T-helper 9 cell (primary cell): ENCODE measurements around the gene NENF.
"Not testable (repeated sequence)": the region's sequence is repeated elsewhere in the genome, so short reads cannot be mapped to it uniquely, and the experiment has no call there.

ENCODE experiments used
- DNase-seq: peaks from one replicate; pipeline ENCODE4 v3.0.0-alpha.2; 2020

NENF gene

DNA sequence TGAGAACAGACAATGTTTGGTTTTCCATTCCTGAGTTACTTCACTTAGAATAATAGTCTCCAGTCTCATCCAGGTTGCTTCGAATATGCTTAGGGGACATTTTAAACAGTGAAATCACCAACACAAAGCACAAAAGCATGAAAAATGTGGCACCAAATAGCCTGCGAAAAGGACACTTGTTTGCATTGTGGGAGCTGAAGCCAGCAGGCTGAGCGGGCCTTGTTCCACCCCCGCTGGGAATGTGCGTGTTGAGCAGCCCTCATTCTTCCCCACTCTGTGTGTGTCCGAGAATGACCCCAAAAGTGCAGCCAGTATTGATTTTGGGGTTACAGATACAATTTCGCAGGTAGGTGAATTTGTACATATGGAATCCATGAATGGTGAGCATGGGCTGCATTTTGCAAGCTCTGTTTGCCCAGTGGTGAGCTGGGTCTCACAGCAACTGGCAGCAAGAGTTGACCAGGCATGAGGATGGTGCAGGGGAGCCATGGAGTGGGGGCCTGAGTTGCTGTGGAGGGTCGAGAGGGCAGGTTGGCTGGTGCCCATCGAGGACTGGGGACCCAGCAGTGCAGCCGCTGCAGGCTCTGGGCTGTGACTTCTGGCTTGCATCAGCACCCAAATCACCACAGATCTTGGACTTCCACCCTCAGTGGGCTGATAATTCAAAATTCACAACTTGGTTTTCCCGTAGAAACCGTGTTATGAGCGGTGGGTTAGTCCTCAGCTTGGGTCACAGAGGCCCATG, 29.4 kb downstream of the NENF start:
- DNase-seq: no peak

DNA sequence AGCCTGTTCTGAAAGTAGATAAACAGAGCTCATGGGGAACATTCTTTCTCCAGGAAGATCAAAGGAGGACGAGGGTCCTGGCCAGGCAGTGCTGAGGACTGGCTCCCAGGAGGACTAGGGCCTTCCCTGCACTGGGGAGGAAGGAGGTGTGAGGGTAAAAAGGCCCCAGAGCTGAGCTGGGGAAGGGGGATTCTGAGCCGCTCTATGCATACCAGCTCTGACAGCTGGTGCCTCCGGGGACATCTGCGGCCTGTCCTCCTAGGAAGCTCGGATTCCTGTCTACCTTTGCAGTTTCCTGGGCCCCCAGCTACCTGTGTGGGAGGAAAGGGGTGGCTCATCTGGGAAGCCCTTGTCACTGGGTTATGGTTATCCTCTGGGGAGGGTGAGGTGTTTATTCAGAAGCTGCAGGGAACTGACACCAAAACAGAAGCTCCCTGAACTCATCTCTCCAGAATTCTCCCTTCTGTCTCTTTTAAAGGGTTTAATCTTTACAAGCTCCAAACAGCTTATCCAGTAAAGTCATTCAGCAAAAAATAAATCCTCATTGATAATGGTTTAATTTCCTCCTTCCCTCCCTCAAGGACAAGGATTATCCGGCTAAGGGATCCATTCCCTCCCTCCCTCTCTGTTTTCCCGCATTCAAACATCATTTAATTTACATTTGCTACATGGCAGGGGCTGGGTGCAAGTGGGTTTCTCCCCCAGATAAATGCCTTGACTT, 31.0 kb downstream of the NENF start:
- no peak for DNase-seq

- DNase-seq: no peak
These were observed 32.6 kb downstream of the NENF start for GRCh38 chr1:212465311-212465710.

GRCh38 chr1:212466437-212466836, 33.7 kb downstream of the NENF start:
- DNase-seq: no peak

DNA sequence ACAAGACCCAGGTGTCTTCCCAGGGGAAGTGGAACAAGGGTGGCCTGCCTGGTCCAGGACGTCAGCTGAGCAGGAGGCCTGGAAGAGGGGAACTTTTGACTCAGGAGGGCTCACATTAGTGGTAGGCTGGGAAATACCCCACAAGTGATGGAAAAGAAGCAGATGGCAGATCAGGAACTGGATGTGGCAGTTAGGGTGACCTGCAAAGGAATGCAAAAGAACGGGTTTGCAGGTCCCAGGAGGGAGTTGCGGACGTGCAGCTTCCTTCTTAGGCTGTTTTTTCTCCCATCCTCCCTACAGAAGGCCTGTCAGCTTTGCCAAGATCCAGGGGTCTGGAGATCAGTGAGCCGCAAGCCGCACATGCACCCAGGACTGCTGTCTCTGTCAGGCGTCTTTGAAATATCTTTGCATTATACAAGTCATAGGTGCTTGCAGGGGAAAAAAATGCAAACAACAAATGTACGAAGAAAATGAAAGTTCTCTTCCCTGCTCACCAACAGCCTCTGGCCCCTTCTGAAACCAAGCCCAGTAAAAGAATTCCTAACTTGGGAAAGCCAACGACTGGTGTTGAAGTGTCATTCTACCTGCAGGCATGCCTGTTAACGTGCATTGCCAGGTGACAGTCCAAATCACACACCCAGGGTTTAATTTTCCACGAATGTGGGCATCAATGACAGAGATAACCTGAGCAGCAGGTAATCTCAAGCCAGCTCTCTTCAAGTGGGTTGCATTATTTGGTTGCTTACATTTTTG, 34.4 kb downstream of the NENF start:
- no peak for DNase-seq

- DNase-seq: no peak
These were observed 35.2 kb downstream of the NENF start for GRCh38 chr1:212467843-212468482.

- no peak for DNase-seq
These were observed 37.3 kb downstream of the NENF start for GRCh38 chr1:212470059-212470458.

DNA sequence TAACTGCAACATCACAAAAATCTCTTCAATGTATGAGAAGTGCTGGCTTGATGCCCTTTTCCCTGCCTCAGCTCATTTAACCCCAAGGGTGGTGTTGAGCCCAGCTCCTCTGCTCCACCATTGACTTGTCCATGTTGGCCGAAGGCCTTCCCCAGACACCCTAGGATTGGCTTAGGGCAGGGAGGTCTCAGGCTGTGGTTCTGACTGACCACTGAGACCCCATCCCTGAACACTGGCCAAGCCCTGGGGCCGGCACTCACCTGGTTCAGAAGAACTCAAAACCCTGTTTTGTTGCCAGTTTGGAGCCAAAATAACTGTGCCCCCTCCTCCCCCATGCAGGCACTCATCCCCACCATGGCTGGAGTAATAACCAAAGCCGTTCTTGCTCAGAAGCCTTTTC, 38.6 kb downstream of the NENF start:
- no peak for DNase-seq

GRCh38 chr1:212471891-212472675, 39.4 kb downstream of the NENF start:
- no peak for DNase-seq

- no peak for DNase-seq
These were observed 41.0 kb downstream of the NENF start for GRCh38 chr1:212473729-212474128.

GRCh38 chr1:212475151-212475550, 42.4 kb downstream of the NENF start:
- DNase-seq: no peak

DNA sequence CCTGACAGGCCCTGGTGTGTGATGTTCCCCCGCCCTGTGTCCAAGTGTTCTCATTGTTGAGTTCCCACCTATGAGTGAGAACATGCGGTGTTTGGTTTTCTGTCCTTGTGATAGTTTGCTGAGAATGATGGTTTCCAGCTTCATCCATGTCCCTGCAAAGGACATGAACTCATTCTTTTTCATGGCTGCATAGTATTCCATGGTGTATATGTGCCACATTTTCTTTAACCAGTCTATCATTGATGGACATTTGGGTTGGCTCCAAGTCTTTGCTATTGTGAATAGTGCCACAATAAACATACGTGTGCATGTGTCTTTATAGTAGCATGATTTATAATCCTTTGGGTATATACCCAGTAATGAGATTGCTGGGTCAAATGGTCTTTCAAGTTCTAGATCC, 43.1 kb downstream of the NENF start:
- not testable (repeated sequence) for DNase-seq

DNA sequence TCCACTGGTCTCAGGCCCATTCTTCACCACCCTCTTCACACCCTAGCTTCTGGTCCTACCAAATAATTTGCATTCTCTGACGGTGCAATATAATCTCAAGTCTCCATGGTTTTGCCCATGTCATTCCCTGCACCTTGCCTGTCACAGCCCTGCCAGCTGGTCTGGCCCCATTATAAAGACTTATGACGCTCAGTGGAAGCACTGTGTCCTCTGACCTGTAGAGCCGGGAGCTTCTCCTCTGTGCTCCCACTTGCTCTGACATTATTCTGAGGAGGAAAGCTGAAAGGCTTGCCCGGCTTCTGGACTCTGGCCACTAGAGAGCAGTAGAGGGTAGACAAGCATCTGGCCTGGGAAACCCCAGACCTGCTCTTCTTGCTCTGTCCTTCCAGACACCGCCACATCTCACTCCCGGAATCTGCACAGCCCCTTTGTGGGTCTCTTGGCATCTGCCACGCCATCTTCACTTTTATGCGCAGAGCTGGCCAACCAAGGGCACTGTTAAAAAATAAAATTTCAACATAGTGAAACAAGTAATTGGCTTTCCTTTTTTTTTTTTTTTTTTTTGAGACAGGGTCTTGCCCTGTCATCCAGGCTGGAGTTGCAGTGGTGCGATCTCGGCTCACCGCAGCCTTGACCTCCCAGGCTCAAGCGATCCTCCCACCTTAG, 44.4 kb downstream of the NENF start:
- peak; percentile 53 for DNase-seq

DNA sequence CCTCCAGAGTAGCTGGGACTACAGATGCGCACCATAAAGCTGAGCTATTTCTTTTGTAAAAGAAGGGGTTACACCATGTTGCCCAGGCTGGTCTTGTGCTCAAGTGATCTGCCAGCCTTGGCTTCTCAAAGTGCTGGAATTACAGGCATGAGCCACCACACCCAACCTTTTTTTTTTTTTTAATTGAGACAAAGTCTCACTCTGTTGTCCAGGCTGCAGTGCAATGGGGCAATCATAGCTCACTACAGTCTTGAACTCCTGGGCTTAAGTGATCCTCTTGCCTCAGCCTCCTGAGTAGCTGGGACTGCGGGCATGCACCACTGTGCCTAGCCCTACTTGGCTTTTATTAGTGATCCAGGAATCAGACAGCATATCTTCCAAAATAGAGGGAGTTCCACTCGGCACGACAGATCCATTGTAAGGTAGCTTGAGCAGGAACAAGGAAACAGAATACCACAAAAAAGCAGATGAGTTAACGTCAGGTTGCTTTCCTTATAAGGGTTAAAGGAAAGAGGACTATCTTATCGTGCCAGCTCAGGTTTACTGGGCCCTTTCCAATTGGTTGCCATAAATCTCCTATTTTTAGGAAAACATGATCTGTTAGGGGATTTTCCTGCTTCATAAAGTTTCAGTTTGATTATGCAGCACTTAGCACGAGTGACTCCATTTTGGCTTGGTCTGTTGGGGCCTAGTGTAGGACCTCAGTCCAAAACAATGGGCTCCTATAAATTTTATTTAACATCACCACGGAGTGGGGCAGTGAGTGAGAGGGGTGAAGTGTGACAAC, 45.2 kb downstream of the NENF start:
- DNase-seq: no peak

DNA sequence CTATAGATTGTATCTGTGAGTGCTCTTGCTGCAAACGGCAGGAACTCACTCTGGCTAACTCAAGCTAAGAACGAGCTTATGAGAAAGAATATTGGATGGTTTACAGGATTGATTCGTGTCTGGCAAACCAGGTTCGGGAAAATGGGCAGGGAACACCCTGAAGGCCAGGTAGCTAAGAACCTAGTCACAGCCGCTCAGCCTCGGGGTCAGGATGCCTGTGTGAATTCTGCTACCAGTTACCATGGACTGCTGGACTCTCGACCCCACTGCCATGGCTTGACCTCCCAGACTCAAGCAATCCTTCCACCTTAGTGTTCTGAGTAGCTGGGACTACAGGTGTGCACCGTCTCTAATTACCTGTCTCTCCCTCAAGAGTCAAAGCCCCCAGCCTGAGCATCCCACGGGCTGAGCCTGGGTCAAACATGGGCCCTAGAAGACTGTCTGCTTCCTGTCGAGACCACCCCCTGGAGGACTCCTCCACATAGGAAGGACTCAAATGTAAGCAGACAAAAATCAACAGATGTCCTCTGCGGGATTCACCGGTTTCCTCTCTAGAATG, 45.8 kb downstream of the NENF start:
- no peak for DNase-seq

GRCh38 chr1:212479188-212479587, 46.5 kb downstream of the NENF start:
- DNase-seq: no peak

DNA sequence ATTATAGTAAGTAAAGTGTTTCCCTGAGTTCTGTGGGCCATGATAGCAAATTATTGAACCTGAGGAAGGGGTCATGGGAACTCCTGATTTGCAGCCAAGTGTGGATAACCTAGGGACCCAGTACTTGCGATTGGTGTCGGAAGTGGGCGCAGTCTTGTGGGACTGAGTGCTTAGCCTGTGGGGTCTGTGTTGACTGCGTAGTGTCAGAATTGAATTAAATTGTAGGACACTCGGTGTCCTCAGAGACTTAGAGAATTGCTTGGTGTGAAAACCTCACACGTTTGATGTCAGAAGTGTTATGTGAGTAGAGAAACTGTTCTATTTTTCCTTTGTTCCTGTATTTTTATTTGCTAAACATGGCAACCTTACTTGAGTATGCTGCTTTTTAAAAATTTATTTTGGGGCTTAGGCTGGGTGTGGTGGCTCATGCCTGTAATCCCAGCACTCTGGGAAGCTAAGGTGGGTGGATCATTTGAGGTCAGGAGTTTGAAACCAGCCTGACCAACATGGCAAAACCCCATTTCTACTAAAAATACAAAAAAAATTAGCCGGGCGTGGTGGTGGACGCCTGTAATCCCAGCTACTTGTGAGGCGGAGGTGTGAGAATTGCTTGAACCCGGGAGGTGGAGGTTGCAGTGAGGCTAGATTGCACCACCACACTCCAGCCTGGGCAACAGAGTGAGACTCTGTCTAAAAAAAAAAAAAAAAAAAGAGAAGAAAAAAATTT, 48.2 kb downstream of the NENF start:
- DNase-seq: not testable (repeated sequence)

DNA sequence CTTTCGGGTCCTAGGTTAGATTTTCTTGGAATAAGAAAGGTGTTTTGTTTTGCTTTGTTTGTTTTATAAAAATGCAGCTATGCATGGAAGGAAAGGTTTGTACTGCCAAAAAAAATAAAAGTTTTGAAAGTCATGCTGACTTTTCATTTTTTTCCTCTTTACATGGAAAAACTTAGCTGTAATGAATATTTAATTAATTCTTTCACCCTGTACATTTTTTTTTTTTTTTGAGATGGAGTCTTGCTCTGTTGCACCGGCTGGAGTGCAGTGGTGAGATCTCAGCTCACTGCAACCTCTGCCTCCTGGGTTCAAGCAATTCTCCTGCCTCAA, 48.7 kb downstream of the NENF start:
- no peak for DNase-seq

GRCh38 chr1:212482006-212482636, 49.4 kb downstream of the NENF start:
- DNase-seq: no peak
